ENCODE results near the gene MAST4. TPM values are rescaled to one million over a fixed set of nuclear protein-coding genes. Genes with fewer than 3 reads are reported as not detected.

The MAST4 gene
- total RNA-seq, 1 experiment from 2014 or later: 0.40 TPM

DNA sequence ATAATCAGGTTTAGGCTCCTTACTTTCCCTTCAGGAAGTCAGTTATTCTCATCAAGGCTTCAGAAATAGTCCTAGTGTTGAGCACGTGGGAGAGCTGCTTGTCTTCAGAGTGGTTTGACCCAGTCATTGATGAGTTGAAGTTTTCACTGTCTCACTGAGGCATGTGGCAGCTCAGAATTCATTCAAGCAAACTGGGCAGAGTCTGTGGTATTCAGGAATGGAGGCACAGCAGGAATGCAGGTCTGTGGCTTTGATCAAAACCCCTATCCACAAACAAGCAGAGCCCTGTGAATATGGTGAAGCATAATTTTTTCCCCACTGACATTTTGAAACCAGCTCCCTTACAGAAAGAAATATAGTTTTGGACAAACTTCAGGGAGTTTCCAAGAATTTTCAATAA lies 393.1 kb downstream of the MAST4 start:
- peak; percentile 47 for DNase-seq (ENCODE audit: low spot score)

DNA sequence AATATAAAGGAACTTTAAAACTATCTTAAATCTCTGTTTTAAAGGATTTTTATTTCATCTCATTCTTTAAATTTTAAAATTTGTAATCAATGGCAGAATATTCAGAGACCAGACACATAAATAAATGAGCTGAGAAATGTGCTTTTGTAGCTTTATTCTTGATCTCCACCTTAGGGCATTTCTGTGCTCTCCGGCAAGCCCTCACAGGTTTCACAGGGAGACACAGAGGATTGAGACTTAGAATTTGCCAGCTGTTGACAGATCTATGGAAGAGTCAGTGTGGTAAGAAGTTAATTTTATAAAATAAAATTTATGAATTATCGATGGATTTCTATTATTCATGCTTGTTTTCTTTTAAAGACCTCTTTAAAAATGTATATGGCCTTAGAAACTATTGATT lies 393.6 kb downstream of the MAST4 start:
- no peak for DNase-seq (ENCODE audit: low spot score)

DNA sequence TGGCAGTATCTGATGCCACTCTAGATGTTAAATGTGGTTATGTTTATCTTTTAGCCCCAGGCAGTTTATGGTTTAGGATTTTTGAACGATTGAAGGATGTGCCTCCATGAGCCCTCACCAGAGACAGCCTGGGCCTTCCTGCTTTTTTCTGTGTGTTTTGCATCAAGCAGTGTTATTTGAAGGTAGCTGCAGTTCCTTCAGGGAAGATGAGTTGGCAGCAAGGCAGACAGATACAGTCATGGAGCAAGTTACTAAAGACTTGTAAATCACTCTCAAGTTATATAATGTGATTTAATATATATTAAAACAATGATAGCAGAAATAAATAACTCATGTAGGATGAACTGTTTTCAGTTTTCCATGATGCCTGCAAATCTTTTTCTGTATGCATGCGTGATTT lies 395.6 kb downstream of the MAST4 start:
- DNase-seq (ENCODE audit: low spot score): no peak

DNA sequence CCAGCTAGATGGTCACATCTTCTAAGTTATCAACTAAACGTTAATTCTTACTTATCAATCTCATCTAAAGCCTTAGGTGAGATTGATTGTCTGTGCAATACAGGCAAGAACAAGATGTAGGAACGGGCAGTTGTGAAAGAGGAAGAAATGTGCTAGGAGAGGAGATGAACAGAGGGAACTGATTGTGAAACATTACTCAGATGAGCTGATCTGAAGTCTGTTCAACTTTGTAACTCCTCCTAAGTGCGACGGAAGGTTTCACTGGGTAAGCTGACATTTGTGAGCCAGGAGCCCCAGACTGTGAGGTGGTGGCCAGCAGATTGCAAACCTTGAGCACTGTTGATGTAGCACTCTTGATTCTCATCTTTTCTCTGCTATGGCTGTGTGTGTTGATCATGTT lies 396.4 kb downstream of the MAST4 start:
- DNase-seq (ENCODE audit: low spot score): no peak

DNA sequence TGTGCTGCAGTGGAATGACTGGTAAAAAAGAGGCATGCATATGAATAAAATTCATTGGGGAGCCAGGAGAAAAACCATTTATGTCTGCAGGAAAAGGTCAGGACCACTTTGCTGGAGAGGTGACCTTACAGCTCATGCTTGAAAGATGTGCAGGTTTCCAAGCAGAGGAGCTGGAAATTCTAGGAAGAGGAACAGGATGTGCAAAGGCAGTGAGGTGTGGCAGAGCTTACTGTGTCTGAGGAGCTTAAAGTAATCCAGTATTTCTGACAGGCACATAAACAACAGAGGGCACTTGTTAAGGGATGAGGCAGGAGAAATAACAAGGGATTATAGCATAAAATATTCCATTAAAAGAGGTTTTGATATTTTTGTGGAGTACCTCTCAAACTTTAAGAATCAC lies 397.3 kb downstream of the MAST4 start:
- DNase-seq (ENCODE audit: low spot score): no peak

DNA sequence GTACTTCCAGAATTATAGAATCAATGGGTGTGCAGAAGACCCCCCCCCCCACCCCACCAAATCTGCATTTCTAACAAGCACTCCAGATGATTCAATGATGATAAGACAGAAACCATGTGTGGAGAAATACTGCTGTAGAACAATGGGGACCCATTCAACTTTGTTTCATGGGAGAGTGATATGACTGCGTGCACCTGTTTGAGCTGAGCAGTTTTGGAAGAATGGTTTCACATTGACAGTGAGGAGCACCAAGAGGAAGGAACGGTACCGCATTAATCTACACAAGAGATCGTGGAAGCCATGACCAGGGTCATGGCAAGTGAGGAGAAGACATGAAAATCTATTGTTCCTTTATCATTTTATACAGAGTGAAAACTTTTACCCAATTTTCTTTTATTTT lies 397.7 kb downstream of the MAST4 start:
- DNase-seq (ENCODE audit: low spot score): no peak

DNA sequence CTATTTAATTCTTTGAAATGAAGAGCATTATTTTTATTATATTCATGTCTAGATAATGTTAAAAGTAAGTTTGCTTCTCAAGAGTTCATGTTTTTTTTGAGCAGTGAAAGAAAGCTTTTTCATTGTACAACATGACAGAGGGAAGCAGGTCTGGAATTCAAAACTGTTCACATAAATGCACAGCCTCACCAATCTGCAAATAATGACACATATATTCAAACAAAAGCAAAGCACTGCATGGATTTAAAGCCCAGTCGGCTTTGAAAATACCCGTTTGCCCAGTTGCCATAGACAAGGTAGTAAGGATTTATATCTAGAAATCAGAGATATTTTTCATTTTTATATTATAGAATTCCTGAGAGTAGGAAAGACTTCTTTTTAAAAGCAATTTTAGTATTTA lies 398.6 kb downstream of the MAST4 start:
- DNase-seq (ENCODE audit: low spot score): no peak

DNA sequence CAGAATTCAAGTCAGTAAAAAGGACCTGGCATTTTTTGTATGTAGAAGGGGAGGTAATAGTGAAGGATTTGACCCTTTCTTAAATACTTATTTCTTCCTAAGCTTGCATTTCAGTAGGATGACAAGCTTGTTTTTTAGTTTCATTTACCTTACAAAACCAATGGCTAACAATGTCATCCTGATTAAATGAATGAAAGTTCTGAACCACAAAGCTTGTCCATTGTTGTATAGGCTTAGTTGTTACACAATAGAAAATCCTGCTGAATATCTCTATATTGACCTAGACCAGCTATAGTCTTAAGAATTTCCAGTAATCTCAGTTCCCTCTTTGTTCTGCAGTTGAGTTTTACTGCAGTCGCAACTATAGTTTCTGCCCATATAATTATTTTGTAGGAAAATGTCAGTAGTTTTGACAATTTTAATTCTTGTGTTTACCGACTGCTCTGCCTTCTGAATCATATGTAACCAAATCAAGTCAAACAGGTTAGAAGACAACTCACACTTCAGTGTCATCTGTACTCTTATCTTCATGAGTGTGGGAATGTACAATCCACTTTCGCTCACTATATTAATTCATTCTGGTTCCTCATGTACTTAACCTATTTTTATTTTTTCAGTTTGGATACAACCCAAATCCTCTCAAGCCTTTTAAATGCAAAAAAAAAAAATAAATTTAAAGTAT lies 404.7 kb downstream of the MAST4 start:
- no peak for DNase-seq (ENCODE audit: low spot score)

DNA sequence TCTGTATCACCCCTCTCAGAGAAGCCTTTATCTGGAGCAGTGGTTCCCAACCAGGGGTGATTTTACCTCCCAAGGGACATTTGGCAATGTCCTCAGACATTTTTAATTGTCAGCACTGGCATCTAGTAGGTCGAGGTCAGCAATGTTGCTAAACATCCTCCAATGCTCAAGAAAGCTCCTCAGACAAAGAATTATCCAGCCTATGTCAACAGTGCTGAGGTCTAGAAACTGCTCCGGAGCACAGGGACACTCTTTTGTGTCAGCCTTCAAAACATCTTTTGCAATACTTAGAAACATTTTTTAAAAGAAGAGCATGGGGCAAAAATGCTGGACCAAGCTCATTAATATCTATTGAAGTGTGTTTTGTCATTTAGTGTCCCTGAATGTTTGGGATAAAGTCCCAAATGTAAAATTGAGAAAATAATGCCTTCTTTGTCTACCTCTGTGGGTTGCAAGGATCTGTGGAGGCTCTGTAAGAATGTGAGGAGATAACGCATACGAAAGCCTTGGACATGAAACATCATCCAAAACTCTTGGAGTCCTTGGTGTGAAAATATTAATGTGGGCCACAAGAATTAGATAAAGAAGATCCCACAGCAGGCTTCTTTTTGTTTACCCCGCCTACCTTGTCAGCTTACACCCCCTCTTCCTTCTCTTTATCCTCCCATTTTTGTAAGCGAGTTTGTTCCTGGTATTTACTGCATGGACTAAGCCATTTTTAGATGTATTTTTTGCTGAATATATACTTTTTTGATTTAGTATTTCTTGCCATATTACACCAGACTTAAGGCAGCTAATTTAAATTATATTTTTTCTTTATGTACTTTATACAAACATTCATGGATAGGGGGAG lies 406.9 kb downstream of the MAST4 start:
- DNase-seq (ENCODE audit: low spot score): no peak

DNA sequence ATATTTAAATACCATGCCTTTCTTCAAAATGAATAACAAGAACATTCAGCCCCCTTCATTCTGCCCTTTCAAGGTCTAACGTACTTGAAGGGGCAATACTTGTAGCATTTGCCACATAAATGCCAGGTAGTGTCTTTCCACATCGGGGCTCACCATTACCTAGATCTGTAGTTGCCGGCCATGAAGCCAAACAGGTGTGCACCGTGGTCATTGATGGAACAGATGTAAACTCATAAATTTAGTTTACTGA lies 407.4 kb downstream of the MAST4 start:
- no peak for DNase-seq (ENCODE audit: low spot score)

DNA sequence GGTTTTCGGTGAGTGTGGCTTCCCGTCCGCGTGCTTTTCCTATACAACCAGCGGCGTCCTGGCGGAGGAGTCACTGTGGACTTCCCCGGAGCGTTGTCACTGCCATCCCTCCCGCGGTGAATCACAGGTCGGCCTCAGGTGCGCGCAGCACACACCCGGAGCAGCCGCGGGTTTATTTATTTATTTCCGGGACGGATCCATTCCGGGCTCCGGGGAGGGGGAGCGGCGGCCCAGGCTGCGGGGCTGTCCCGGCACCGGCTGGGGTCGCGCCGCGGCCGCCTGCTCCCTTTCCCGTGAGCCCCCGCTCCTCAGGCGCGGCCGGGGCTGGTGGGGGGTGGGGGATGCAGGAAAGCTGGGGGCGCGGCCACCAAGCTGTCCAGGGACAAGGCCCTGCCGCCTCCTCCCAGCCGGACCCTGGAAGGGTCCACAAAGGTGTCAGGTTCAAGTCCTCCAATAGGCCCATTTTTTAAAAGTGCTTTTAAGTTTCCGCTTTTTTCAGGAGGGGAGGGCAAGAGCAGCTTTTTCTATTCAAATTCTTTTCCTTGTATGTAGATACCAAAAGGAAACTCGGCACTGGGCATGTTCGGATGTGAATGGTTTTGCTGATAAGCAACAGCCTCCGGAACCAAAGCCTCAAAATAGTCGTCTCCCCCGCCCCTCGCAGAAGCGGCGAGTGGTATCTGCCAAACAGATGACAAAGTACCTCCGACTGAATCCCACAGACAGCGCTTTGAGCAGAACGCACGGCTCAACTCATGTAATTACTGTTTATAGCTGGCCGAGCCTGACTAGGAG lies 407.9 kb downstream of the MAST4 start:
- peak; percentile 49 for DNase-seq (ENCODE audit: low spot score)

DNA sequence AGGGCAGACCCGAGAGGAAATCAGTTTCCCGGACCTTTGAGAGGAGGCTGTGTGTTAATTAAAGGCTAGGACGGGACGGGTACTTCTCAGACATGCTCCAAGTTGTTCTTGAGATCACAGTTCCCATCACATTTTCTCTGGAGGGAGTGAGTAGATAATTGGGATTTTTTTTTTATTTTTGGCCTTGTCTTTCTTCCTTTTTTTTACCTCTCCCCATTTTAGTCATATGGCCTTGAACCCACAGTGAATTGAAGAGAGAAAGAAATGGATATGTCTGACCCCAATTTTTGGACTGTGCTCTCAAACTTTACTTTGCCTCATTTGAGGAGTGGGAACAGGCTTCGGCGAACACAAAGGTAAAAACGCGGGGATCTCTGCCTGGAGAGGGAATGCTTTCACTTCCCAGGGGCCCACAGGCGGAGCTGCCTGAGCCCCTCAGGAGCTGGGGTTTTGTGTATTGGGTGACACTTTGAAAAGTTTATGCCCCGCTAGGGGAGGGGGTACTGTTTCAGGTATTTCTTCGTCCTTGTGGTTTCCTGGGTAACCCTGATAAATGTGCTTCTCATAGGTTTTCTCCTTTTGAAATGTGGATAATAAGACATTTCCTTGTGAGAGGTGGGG lies 408.6 kb downstream of the MAST4 start:
- no peak for DNase-seq (ENCODE audit: low spot score)

DNA sequence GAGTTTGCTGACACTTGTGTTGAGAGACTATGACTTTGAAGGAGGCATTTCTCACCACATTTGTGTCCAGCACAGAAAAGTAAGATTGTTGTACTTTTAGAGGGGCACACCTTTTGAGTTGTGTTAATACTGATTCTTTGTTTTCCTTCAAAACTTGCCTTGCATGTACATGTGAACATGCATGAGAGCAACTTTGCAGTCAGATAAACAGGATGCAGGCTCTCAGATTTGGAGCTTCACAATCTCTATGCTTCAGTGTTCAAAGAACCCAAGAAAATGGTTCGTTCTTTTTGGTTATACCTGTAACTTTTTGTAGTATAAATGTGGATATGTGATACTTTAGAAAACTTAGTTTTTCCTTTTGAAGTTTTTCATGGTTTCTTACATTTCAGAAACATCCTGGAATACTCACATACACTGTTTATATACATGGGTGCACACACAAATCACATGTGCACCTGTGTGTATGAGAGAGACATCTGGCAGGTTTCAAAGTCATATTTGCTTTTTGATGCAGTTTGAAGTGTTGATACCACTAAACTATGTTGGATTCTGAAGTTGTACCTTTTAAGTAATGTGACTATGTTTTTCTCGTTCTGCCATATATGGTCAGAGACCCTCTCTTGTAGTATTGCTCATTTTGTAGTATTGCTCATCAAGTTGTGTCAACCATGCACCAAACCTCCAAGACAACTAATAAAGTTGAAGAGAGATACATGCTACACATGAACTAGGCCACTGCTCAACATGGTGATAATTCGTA lies 409.7 kb downstream of the MAST4 start:
- no peak for DNase-seq (ENCODE audit: low spot score)

DNA sequence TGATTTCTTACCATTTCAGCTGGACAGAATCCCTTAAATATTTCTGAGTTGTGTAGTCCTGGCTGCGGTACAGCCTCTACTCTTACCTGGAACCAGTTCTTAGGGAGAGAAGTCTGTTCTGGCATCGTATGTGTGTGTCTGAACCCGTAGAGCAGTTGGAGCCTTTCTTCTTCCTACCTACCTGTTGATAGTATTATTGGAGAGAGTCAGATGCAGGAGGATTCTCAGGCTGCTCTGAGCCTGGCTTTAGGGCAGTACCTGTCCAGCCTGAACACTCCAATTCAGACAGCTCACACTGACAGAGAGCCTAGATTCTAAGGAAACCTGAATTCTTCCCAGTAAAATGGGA lies 410.3 kb downstream of the MAST4 start:
- no peak for DNase-seq (ENCODE audit: low spot score)

DNA sequence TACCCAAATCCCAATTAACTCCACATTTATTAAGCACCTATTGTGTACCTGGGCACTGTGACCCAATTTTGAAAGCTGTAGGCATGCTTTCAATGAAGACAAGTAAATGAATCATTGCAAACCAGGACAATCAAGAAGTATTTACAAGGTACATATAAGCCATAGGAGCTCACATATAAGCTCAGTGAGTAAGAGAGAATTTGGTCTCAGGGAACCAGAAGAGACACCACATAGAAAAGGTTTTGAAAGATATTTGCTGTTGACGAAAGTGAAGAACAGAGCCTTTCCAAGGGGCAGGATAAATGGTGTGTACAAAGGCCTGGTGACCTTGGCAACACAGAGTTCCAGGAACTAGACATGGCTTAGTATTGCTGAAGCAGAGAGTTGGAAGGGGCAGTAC lies 412.8 kb downstream of the MAST4 start:
- no peak for DNase-seq (ENCODE audit: low spot score)

DNA sequence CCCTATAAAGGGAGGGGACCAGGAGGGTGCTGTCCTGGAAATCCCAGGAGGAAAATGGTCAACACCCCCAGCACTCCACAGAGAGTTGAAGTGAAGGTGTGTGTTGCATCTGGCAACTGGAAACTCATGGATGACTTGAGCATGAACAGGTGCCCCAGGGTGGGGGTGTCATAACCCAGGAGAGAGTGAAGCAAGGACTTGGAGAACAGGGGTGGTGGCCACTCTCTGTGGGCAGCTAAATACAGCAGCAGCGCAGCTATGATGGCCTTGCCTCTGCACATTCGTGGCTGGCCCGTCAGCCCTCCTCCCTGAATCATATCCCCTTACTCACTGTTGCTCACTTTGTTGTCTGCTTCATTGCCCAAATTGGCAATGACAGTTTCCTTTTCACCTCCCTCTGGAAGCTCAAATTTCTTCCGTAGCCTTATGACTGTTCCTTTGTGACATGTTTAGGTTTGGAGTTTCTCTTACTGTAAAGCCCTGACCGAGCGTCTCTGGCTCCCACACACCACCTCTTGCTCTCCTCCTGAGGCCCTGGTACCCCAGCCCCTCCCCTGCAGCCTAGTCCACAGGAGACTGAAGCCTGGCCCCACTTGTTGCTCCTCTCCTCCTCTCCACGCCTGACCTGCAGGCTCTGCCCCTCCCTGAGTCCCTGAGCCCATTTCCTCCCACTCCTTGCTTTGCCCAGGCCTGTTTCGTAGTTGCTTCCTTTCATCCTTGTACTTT lies 414.7 kb downstream of the MAST4 start:
- DNase-seq (ENCODE audit: low spot score): peak; percentile 33

DNA sequence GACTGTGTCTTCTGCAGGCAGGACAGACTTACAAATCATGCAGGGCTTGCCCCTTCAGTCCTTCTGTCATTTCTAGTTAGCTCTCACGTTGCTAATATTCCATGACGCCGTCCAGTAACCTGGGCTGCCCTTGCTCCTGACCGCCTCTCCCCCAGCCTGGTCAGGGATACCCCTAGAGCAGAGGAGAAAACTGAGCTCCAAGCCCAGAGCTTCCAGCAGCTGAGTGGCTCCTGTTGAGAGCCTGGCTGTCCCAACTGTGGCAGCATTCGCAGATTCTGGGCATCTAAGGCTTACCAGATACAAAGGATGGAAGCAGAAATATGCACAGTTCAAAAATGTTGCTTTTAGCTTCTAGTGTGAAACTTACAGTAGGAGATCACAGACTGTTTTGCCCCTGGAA lies 415.2 kb downstream of the MAST4 start:
- no peak for DNase-seq (ENCODE audit: low spot score)

DNA sequence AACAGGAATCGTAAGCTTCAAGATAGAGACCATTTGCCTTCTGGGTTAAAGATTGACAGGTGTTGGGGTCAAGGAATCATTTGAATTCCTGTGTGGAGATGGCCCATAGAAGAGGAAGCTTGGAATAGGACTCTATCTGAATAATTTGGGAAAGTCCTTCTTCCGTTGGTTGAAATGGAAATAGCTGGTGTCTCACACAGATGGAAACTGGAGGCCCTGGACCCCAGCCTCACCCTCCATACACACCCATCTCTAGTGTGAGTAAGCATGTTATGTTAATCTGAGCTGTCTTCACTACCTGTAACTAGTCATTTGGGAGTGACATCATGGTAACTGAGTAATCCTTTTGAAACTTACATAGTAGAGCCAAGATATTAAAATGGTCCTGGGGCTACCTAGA lies 416.0 kb downstream of the MAST4 start:
- DNase-seq (ENCODE audit: low spot score): no peak

DNA sequence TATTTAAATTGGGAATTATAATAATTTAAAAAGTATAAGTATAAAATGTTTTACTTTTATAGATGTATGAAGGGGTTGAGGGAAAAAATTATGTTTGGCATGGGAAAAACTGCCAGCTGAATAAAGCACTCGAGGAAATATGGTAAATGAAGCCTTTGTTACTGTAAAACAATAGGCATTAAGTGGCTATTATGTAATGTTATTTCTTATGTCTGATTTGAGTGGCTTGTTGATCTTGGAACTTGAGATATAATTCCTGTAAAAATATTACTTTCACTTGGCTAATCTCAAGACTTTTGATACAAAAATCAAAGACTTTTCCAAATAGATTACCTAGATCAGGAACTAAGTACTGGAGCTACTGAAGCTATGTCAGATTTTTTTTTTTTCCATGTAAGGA lies 417.5 kb downstream of the MAST4 start:
- DNase-seq (ENCODE audit: low spot score): no peak

DNA sequence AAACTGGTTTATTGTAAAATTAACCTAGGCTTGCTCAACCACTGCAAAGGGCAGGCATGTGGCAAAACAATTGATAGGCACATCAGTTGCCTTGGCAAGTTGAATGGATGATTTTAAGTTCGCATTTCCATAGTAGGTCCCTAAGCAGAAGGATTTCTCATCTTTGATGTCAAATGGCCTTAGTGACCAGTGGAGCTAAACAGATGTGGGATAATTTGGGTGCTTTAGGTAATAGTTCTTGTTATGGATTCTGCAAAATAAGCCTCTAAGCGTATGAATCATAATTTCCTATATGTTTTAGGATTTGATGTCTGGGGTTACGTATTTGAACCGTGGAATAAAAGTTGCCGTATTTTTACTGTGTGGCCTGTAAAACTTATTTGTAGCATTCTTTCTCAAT lies 418.0 kb downstream of the MAST4 start:
- DNase-seq (ENCODE audit: low spot score): no peak

DNA sequence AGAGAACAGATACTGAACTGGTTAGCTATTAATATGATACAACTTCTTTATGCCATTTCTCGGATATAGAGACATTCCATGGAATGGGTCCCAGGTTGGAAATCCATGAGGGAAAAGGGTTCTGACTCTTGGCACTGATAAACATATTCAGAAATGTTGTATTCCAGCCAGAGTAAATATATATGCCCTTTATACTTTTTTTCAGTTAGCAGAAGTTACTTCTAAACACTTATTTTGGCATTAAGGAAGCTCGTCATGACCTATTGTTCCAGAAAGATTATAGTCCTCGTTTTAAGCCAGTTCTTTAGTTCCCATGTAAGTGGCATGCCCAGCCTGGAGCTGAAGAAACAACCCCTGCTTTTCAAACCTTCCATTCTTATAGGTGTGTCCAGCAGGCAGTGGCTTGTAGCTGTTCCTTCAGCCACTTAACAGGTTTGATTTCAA lies 418.8 kb downstream of the MAST4 start:
- no peak for DNase-seq (ENCODE audit: low spot score)
